H1 (cell line): ENCODE measurements around the gene SKAP1.

Experiments used
- EZH2 ChIP-seq: fragments of 200-600 bp; sonication (generic); IDR thresholded peaks from 2 replicates; pipeline ENCODE4 v1.7.1; 2012; ENCODE audit warnings: low read depth, mild to moderate bottlenecking, moderate library complexity, low read length, inconsistent platforms; ENCODE audit not compliant: severe bottlenecking
- GTF2F1 ChIP-seq: IDR thresholded peaks from 2 replicates; pipeline ENCODE4 v1.6.1; 2012; ENCODE audit warnings: low read depth, low read length, improper control_type of control experiment, borderline replicate concordance
- JUN ChIP-seq: IDR thresholded peaks from 2 replicates; pipeline ENCODE4 v1.6.1; 2011; ENCODE audit warnings: low read depth, mild to moderate bottlenecking, improper control_type of control experiment, low read length
- RXRA ChIP-seq: IDR thresholded peaks from 2 replicates; pipeline ENCODE4 v1.6.1; 2011; ENCODE audit warnings: low read depth, mild to moderate bottlenecking, low read length, moderate library complexity; ENCODE audit not compliant: insufficient read depth
- TF ChIP-seq, protein P1 (sequence below), 3 experiments: IDR thresholded peaks; 1 replicate in 2 of 3; 2 replicates in 1 of 3; pipeline versions ENCODE4 v1.5.1 to v1.6.1; 2011; ENCODE audit warnings: low read length in 3 of 3, mild to moderate bottlenecking in 3 of 3, inconsistent platforms in 2 of 3, low read depth in 1 of 3, moderate library complexity in 1 of 3; ENCODE audit not compliant: insufficient read depth in 1 of 3; ENCODE audit errors: control extremely low read depth in 1 of 3

DNA sequence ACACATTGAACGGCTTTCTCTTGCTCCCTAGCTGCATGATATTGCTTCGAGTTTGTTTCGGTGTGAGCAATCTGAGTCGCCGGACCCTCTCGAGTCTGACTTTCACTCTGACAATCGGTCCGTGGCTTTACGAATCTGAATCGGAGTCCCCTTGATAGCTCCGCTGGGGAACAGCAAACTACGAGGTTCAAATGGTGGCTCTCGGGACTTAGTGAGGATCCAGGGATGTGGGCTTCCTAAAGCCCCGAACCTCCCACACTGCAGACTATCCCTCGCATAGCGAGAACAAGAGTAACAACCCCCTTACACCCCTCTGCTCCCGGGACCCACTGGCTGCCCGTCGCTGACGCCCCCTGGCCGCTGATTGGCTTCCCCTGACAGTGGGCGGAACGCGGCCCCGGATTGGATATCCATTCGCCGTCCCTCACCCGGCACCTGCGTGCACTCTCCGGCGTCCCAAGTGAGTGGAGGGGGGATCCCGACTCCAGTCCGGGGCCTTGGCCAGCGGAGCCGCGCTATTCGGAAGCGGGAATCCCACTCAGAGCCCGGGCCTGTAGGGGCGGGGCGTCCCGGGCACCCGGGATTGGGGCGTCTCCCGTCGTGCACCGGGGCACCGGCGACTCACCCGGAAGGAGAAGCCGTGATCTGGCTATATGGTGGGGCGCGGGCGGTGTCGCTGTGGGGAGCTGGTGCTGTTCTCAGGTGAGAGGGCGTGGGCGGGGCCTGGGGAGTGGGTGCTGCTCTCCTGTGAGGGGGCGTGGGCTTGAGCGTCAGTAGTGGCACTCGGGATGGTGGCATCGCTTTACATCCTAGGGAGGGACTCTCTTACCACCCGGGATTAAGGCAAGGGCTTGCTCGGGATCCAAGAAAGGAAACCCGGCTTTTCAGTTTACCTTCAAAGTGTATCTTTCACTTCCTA, 322.6 kb downstream of the SKAP1 start, which contains the start of gene SNX11:
- TF ChIP-seq JUN (no peak), GTF2F1 (peak; percentile 19; the same call in 1 of the 2 replicates), EZH2 (no peak), RXRA (no peak)
- TF ChIP-seq, protein P1, sequence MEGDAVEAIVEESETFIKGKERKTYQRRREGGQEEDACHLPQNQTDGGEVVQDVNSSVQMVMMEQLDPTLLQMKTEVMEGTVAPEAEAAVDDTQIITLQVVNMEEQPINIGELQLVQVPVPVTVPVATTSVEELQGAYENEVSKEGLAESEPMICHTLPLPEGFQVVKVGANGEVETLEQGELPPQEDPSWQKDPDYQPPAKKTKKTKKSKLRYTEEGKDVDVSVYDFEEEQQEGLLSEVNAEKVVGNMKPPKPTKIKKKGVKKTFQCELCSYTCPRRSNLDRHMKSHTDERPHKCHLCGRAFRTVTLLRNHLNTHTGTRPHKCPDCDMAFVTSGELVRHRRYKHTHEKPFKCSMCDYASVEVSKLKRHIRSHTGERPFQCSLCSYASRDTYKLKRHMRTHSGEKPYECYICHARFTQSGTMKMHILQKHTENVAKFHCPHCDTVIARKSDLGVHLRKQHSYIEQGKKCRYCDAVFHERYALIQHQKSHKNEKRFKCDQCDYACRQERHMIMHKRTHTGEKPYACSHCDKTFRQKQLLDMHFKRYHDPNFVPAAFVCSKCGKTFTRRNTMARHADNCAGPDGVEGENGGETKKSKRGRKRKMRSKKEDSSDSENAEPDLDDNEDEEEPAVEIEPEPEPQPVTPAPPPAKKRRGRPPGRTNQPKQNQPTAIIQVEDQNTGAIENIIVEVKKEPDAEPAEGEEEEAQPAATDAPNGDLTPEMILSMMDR (IDR thresholded peaks at IDR 0.05; ENCODE audit: control extremely low read depth in 1 of 3, insufficient read depth in 1 of 3, low read depth in 1 of 3, low read length in 3 of 3), result no peak
